PC-9 (cell line): ENCODE data around the gene CDH13.

Experiments used
- EZH2 ChIP-seq: fragments of 200-600 bp; sonication (generic); IDR thresholded peaks from 2 replicates; pipeline ENCODE4 v1.8.0; 2017; ENCODE audit warnings: antibody characterized with exemption, low read depth
- TF ChIP-seq, protein P1 (sequence below): fragments of 200-600 bp; sonication (generic); conservative IDR thresholded peaks from 2 replicates; pipeline ENCODE4 v1.6.1; 2017; ENCODE audit warnings: mixed run types, antibody characterized with exemption, mild to moderate bottlenecking, moderate library complexity

DNA sequence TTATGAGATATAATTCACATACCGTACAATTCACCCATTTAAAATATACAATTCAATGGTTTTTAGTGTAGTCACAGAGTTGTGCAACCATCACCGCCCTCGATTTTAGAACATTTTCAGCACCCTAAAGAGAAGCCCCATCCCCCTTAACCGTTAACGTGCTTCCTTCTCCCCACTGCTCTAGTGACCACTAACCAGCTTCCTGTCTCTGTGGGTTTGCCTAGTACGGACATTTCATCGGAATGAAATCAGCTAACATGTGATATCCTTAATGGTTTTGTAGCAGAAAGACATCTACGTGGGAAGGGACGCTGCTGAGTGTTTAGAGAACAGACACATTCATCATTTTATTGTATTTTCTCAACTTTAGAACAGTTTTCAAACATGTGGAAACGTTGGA is 1100.2 kb downstream of the CDH13 start:
- TF ChIP-seq, protein P1, sequence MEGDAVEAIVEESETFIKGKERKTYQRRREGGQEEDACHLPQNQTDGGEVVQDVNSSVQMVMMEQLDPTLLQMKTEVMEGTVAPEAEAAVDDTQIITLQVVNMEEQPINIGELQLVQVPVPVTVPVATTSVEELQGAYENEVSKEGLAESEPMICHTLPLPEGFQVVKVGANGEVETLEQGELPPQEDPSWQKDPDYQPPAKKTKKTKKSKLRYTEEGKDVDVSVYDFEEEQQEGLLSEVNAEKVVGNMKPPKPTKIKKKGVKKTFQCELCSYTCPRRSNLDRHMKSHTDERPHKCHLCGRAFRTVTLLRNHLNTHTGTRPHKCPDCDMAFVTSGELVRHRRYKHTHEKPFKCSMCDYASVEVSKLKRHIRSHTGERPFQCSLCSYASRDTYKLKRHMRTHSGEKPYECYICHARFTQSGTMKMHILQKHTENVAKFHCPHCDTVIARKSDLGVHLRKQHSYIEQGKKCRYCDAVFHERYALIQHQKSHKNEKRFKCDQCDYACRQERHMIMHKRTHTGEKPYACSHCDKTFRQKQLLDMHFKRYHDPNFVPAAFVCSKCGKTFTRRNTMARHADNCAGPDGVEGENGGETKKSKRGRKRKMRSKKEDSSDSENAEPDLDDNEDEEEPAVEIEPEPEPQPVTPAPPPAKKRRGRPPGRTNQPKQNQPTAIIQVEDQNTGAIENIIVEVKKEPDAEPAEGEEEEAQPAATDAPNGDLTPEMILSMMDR: no peak
- TF ChIP-seq EZH2: no peak
